Kidney tubule cell (primary cell): ENCODE data around the gene GPBP1.
"Not testable (repeated sequence)": the region's sequence is repeated elsewhere in the genome, so short reads cannot be mapped to it uniquely, and the experiment has no call there.

Experiments used
- DNase-seq: peaks from one replicate; pipeline ENCODE4 v3.0.0-alpha.2; 2018; ENCODE audit warnings: low spot score

GPBP1 gene, protein sequence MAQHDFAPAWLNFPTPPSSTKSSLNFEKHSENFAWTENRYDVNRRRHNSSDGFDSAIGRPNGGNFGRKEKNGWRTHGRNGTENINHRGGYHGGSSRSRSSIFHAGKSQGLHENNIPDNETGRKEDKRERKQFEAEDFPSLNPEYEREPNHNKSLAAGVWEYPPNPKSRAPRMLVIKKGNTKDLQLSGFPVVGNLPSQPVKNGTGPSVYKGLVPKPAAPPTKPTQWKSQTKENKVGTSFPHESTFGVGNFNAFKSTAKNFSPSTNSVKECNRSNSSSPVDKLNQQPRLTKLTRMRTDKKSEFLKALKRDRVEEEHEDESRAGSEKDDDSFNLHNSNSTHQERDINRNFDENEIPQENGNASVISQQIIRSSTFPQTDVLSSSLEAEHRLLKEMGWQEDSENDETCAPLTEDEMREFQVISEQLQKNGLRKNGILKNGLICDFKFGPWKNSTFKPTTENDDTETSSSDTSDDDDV

DNA sequence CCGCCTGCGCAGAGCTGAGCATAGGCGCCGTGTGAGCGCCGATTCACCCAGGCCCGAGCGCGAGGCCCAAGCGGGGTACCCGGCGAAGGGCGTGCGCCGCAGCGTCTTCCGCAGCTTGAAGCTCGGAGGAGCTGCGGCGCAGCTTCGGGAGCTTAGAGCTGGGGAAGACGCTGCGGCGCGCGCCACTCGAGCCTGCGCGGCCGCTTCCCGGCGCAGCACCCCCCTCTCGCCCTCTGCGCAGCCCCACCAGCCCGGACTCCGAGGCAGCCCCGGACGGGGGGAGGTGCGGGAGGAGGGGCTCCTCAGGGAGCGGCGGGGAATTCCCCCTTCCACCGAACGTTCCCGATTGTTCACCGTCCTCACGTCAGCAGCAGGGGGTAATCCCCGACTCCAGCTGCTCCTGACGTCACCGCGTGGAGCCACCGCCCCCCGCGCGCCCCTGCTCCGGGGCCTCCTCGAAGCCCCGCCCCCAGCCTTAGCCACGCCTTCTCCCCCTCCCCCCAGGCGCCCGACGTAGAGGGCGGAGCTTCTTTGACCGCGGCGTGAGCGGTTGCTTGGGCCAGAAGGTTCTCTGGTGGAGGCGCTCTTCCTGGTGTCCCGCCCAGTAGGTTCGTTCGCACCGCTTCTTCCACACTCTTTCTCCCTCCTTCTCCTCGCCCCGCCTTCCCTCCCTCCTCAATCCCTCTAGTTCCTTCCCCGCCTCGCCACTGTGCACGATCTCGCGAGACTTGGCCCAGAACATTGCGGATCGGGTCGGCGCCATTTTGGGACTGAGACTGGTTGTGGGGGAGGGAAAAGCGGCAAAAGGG, at the start of gene GPBP1:
Gene GPBP1, plus strand, starts transcription at position 741 of the 809 bp plus-strand sequence. CDS start 40,072 bp downstream, outside the sequence.
- DNase-seq, result peak; percentile 100

GRCh38 chr5:57128325-57128724, 45.5 kb upstream of the GPBP1 start:
- DNase-seq, result peak; percentile 38

DNA sequence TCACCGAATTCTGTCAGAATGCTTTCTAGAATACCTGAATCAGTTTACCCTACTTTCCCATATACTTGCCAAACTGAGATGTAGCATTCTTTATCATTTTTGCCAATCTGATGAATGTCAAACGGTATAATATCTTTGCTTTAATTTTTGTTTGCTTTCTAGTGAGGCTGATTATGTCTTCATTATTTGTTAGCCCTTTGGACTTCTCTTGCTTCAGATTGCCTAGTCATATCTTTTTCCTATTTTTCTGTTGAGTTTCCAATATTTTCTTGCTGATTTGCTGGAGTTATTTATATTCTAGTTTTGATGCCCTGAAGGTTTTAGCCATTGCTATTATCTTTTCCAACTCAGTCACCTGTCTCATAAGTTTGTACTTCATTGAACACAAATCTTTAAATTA, 40.3 kb upstream of the GPBP1 start:
- no peak for DNase-seq

DNA sequence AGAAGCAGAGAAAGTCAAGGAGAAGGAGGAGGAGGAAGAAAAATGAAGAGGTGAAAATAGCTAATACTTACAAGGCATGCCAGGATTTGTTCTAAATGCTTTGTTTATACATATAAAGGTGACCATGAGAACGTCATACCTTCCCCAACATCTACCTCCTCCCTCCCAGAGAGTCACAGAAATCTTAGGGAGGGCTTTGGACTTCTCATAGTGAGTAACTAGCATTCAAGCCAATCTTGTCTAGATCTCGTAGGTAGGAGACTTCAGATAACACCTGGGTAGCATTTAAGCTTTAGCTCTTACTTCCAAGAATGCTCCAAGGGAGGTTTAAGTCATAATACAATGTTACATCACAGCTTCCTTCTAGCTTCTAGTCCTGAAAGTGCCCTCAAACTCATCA, 36.5 kb upstream of the GPBP1 start:
- no peak for DNase-seq

- no peak for DNase-seq
These were observed 21.5 kb upstream of the GPBP1 start for GRCh38 chr5:57152316-57152715.

DNA sequence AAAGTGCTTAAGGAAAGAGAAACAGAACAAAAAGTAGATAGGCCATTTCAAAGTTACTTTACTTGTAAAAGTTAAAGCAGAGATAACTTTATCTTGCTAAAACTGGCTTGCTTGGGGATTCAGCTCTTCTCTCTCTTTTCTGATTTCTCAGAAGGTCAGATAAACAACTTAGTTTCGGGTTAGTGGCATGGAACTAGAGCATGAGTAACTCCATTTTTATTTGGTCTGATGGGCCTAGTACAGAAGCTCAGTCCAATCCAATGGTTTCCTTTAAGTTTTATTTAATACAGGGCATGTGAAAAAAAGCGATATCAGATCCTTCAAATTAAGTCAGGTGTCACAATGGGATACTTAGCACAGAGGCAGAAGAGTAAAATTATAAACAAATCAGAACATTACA, 18.8 kb upstream of the GPBP1 start:
- no peak for DNase-seq

DNA sequence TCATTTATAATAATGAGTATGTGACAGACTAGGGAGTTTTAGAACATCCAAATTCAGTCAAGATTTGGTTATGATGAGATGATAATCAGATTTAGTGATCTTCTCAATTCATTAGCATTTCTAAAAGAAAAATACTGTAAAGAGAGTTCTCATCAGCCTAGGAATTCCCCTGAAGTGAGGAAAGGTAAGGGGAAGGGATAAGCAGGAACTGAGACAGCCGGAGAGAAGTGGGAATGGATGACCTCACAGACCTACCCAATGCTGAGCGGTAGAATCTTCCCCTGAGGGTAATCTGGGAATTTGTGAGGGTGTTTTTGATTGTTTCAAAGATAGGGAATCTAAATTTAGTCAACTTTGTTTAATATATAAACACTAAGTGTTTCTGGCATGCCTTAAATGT, 16.7 kb upstream of the GPBP1 start:
- peak; percentile 14 for DNase-seq

DNA sequence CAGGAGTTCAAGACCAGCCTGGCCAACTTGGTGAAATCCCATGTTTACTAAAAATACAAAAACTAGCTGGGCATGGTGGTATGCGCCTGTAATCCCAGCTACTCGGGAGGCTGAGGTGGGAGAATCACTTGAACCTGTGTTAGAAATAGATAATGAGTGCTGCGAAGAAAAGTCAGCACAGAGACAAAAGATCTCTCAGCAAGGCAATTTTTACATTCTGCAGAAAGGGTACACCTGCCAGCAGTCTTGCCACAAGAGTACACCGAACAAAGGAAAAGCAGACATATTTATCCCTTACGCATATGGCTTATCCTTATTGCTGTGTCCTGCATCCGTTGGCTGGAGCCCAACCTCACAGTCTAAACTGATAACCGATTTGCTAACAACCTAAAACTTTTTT, 16.2 kb upstream of the GPBP1 start:
- no peak for DNase-seq

DNA sequence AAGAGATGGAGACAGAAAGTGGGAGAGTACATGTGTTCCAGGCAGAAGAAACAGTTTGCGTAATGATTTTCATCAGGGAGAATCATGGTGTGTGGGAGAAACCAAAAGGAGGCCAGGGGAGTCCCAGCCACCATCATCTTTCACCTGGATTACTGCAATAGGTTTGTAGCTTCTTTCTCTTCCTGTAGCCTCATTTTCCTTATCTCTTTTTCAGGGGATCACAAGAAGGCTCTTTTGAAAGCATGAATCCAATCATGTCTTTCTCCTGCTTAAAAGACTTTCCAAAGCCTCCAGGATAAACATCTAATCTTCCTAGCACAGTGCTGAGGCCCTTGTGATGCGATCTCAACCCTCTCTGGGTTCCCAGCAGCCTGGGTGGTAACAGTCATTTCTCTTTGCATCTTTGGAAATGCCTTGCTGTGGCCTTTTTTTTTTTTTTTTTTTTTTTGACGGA, 10.3 kb upstream of the GPBP1 start:
- DNase-seq, result no peak

DNA sequence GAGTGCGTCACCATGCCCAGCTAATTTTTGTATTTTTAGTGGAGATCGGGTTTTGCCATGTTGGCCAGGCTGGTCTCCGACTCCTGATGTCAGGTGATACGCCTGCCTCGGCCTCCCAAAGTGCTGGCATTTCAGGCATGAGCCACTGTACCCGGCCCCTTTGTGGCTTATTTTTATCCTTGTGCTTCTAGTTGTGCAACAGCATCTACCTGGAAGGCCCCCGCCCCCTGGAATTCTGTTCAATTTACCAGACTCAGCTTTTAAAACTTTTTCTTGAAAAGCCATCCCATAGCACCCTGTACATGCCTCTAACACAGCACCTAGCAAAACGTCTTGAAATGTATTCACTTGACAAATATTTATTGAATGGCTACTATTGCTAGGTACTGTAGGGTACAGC, 9.7 kb upstream of the GPBP1 start:
- DNase-seq, result no peak

DNA sequence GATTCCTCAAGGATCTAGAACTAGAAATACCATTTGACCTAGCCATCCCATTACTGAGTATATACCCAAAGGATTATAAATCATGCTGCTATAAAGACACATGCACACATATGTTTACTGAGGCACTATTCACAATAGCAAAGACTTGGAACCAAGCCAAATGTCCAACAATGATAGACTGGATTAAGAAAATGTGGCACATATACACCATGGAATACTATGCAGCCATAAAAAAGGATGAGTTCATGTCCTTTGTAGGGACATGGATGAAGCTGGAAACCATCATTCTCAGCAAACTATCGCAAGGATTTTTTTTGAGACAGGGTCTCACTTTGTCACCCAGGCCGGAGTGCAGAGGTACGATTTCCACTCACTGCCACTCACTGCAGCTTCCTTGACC, 8.7 kb upstream of the GPBP1 start:
- DNase-seq, result not testable (repeated sequence)

GRCh38 chr5:57166276-57166675, 7.6 kb upstream of the GPBP1 start:
- peak; percentile 54 for DNase-seq

- DNase-seq, result no peak
These were observed 6.7 kb upstream of the GPBP1 start for GRCh38 chr5:57167201-57167600.

DNA sequence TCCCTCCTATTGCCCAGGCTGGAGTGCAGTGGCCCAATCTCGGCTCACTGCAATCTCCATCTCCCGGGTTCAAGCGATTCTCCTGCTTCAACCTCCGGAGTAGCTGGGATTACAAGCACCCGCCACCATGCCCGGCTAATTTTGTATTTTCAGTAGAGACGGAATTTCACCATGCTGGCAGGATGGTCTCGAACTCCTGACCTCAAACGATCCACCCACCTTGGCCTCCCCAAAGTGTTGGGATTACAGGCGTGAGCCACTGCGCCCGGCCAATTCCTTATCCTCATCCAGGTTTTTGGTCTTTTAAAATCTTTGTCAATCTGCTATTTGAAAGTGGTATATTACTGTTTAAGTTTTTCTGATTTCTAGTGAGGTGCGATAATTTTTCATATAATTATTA, 3.7 kb upstream of the GPBP1 start:
- not testable (repeated sequence) for DNase-seq

DNA sequence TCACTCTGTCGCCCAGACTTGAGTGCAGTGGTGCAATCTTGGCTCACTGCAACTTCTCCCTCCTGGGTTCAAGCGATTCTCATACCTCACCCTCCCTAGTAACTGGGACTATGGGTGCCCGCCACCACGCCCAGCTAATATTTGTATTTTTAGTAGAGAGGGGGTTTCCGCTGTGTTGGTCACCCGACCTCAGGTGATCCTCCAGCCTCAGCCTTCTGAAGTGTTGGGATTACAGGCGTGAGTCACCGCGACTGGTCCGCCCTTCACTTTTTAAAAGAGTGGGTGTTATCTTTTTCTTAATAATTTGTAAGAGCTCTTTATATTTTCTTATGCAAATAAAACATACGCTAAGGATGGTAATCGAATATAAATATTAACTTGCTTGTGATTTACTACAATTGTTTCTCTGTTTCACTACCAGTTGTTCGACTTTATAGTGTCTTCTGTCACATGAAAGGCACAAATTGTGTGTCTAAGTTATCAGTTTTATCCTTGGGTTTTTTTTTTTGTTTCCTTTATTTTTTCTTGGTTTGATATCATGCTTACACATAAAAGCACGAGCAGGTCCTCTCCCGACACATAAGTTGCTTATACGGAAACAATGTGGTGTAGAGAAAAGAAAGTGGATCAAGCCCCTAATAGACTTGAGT, 1.9 kb upstream of the GPBP1 start:
- DNase-seq, result peak; percentile 70

DNA sequence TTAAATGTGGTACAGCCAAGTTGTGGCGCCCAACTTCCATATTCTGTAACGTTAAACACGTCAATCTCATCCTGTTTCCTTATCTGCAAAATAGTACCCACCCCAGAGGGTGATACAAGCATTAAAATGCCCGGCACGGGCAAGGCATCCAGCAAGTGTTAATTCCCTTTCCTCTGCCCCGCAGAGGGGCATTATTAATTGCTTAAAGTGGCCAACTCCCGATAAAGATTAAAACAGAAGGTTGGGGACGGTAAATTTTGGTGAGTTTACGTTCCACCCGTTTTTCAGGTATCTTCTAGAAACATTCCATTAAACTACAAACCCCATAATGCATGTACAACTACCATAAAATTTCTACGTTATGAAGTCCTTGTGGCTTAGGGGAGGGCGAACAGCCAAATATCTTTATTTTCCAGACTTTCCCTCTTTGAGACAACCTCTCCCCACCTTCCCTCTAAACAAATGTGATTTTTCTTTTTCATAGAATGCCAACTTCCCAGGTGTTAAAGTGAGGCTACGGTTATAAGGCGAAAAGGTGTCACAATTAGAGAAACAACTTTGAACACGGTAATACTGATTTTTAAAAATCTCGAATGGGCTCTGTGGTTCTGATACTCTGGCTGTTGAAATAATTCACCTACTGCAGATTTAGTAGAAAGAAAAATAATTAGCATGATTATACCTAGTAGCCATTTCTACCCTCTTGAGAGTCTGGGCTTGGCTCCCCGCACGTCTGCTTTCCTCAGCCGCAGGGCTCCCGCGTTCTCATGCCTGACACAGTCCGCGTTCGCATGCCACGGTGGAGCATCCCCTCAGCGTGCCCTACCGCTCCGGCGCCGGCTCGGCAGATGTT, 1.2 kb upstream of the GPBP1 start:
- peak; percentile 45 for DNase-seq

GRCh38 chr5:57174128-57174889, 450 bp downstream of the GPBP1 start:
- peak; percentile 58 for DNase-seq

DNA sequence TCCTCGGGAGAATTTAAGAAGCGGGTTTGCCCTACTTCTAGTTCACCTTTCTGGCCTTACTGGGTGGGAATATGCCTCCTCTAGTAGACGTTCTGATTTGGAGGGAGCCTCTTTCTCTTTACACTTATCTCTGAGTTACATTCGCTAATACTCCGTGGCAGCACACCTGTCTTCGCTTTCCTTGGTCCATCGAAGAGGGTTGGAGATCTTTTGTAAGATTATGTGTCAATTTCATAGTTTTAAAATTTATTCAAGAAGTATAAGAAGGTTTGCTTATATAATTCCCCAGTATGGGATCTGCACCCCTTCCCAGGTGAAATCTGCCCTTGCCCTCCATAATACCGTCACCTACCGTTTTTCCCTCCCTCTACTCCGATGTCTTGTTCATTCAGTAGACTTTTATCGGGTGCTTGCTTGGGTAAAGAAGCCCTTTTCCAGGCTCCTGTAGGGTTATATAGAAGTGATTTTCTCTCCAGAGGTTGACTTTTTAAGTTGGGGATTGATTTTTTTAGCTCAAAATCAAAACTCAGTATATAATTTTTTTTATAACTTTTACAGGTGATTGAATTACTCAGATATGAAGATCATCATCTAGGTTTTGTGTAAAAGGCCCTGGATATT, 1.1 kb downstream of the GPBP1 start:
- DNase-seq, result peak; percentile 30

DNA sequence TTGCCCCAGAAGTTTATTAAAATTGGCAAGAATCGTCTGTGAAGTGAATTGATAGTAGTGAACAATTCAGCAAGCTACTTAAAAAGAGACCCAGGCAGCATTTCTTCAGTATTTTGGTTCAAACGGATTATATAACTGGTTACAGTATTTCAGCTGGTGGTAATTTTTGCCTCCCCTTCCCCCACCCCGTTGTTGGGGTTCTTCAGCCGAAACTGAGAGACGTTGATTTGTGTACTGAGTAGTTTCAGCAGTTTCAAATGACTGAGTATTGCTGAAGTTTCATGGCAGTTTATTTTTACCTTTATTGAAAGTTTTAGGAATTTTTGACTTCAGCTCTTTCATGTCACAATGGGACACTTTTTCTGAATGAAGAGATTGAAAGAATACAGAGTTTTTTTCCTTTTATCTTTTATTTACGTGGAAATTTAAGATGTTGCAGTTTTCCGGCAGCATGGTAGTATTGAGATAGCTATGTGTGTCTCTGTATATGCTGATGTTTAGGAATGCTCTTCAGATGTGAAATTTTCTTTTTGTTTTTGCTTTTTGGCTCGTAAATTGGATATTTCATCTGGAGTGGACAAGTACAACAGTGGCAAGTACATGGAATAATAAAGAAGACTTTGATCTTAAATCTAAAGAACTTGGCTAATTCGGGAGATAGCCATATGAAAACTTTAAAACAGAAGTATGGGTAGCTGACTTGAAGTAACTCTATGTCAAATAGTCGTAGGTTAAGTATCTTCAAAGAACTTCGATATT, 1.9 kb downstream of the GPBP1 start:
- peak; percentile 29 for DNase-seq
